ENCODE measurements around the gene SERPINA7.

The SERPINA7 gene

GRCh38 chrX:106038625-106039024 is at the start of gene SERPINA7:
Gene SERPINA7, minus strand, starts transcription at chrX:106038727. Its CDS starts 1,669 bp downstream, at chrX:106037058.
- no peak for TF ChIP-seq GATA2 (IDR thresholded peaks at IDR 0.05; ENCODE audit: low read depth, low read length)
- no peak for TF ChIP-seq GATA3 (IDR thresholded peaks at IDR 0.05; ENCODE audit: low read depth, low read length)

- TF ChIP-seq GATA3 (IDR thresholded peaks at IDR 0.05; ENCODE audit: low read depth, low read length) (no peak), GATA2 (IDR thresholded peaks at IDR 0.05; ENCODE audit: low read depth, low read length) (no peak)
These were observed 30.5 kb upstream of the SERPINA7 start for GRCh38 chrX:106069048-106069447.

- TF ChIP-seq GATA2 (IDR thresholded peaks at IDR 0.05; ENCODE audit: low read depth, low read length) (no peak), GATA3 (IDR thresholded peaks at IDR 0.05; ENCODE audit: low read depth, low read length) (no peak)
These were observed 11.5 kb upstream of the SERPINA7 start for GRCh38 chrX:106050054-106050453.

DNA sequence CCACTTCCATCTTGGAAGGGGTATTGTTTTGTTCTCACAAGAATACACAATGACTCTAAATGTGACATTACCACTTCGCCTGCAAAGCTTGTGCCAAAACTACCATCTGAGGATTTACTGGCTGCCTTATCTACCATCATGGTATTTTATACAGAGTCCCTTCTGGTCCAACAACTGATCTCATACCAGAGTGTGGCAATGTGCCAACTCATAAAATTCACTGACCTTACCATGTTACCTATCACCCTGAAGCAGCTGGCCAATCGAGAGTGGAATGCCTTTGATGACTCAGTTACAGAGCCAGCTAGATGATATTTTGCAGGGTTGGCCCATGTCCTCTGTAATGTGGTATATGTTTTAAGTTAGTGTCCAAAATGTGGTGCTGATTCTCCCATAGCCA is 3.8 kb upstream of the SERPINA7 start:
- TF ChIP-seq GATA2 (IDR thresholded peaks at IDR 0.05; ENCODE audit: low read depth, low read length) (no peak), GATA3 (IDR thresholded peaks at IDR 0.05; ENCODE audit: low read depth, low read length) (no peak)

DNA sequence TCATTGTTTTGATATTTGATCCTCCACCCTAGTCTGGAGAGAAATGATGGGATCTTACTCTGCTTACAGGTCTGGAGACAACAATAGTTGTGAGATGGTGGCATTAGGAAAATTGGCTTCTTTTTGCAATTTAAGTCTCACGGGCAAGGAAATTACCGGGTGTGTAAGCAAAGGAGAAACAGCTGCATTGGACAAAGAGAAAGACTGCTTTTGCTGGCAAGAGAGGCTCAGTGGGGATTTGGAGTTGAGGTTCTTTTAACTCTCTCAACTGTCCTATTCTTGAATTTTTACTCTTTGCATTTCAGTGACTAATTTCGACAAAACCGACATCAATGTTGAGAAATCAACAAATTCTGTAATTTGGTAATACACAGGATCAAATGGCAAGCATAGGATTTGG is 2.3 kb upstream of the SERPINA7 start:
- TF ChIP-seq GATA2 (IDR thresholded peaks at IDR 0.05; ENCODE audit: low read depth, low read length) (no peak), GATA3 (IDR thresholded peaks at IDR 0.05; ENCODE audit: low read depth, low read length) (no peak)

- TF ChIP-seq GATA3 (IDR thresholded peaks at IDR 0.05; ENCODE audit: low read depth, low read length) (no peak), GATA2 (IDR thresholded peaks at IDR 0.05; ENCODE audit: low read depth, low read length) (no peak)
These were observed 1.4 kb upstream of the SERPINA7 start for GRCh38 chrX:106039920-106040319.

- TF ChIP-seq GATA3 (IDR thresholded peaks at IDR 0.05; ENCODE audit: low read depth, low read length), result no peak
- TF ChIP-seq GATA2 (IDR thresholded peaks at IDR 0.05; ENCODE audit: low read depth, low read length), result no peak
These were observed 573 bp downstream of the SERPINA7 start for GRCh38 chrX:106037835-106038473.

- TF ChIP-seq GATA3 (IDR thresholded peaks at IDR 0.05; ENCODE audit: low read depth, low read length), result no peak
- no peak for TF ChIP-seq GATA2 (IDR thresholded peaks at IDR 0.05; ENCODE audit: low read depth, low read length)
These were observed 1.8 kb downstream of the SERPINA7 start for GRCh38 chrX:106036716-106037115.

DNA sequence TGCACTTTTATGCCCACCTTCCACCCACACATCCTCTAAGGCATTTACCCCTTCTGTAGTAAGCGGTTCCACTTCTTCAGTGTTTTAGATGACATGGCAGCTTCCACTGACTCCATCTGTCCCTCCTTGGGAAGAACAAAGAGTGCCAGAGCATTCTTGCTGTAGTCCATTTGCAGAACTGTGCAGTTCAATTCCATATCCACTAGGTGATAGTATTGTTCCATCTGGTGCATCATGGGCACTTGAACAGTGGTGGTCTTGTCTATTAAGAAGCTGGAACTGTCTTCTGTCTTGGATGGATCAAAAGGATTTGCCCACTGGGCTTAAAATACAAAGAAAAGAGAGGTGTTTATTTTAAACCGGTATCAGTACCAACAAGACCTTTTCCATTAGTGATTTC is 3.5 kb downstream of the SERPINA7 start:
- TF ChIP-seq GATA2 (IDR thresholded peaks at IDR 0.05; ENCODE audit: low read depth, low read length) (no peak), GATA3 (IDR thresholded peaks at IDR 0.05; ENCODE audit: low read depth, low read length) (no peak)

DNA sequence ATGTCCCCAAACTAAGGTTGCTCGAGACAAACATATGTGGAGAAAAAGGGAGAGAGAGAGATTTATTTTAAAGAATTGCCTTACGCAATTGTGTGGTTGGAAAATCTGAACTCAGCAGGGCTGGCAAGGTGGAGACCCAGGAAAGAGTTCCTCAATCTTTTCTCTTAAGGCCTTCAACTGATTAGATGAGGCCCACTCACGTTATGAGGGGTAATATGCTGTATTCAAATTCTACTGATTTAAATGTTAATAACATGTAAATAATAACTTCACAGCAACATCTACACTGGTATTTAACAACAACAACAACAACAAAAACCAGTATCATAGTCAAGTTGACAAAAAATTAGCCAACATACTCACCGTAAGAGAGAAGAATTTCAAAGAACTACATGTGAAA is 14.6 kb downstream of the SERPINA7 start:
- TF ChIP-seq GATA2 (IDR thresholded peaks at IDR 0.05; ENCODE audit: low read depth, low read length) (no peak), GATA3 (IDR thresholded peaks at IDR 0.05; ENCODE audit: low read depth, low read length) (no peak)

GRCh38 chrX:106022238-106022637 is 16.3 kb downstream of the SERPINA7 start:
- no peak for TF ChIP-seq GATA3 (IDR thresholded peaks at IDR 0.05; ENCODE audit: low read depth, low read length)

DNA sequence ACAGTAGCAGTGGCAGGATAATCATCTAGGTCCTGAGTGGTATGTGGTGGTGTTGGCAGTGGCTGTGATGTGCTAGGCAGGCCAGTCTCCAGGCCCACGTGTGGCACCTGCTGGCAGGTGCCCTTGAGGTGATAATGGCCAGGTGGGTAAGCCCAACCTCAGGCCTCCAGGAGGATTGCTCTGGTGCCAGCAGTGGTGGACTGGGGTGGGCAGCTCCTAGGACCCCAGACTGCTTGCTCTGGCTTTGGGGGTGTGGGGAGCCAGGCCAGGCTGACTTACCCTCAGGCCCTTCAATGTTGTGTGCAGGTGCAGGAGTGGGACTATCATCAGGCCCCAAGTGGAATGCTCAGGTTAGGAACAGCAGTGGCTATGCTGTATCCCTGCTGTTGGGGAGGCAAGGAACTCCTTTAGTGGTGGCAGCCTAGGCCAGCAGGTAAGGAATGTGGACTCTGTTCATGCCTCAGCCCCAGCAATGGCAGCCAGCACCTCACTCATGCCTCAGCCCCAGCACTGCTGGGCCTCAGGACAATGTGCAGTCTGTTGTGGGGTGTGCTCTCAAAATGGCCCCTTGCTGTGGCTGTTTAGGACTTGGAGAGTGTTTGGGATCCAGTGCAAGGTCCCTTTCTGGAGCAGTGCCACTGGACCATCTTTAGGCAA is 24.3 kb downstream of the SERPINA7 start:
- TF ChIP-seq GATA2 (IDR thresholded peaks at IDR 0.05; ENCODE audit: low read depth, low read length) (no peak), GATA3 (IDR thresholded peaks at IDR 0.05; ENCODE audit: low read depth, low read length) (no peak)

DNA sequence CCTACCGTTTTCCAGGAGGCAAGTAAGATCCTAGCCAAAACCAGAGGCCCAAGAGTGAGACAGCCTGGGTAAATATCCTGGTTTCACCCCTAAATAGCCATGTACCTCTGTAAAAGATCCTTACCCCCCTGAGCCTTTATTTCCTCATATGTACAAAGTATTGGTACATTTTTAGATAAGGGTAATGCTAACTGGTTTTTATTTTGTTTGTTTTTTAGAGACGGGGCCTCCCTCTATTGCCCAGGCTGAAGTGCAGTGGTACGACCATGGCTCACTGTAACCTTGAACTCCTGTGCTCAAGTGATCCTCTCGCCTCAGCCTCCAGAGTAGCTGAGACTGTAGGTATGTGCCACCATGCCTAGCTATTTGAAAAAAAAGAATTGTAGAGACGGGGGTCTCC is 29.4 kb downstream of the SERPINA7 start:
- TF ChIP-seq GATA2 (IDR thresholded peaks at IDR 0.05; ENCODE audit: low read depth, low read length), result no peak
- no peak for TF ChIP-seq GATA3 (IDR thresholded peaks at IDR 0.05; ENCODE audit: low read depth, low read length)

- TF ChIP-seq GATA2 (IDR thresholded peaks at IDR 0.05; ENCODE audit: low read depth, low read length) (no peak), GATA3 (IDR thresholded peaks at IDR 0.05; ENCODE audit: low read depth, low read length) (no peak)
These were observed 30.7 kb downstream of the SERPINA7 start for GRCh38 chrX:106007815-106008214.

DNA sequence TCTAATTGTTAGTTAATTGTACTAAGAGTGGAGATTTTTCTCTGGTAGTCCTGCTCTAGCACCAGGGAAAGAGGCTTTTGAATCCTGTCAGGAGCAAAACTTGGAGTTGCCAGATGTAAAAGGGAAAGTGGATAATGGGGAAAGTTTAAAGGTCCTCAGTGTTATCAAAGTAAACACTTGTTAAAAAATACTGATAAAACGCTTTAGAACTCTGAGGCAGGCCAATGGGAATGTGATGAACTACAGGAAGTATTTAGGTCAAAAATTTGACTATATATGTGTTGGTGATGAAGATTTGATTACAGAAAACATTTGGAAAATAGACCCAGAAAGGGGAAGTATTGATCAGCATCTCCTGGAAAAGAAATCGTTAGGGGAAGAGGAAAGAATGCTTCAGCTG is 32.8 kb downstream of the SERPINA7 start:
- TF ChIP-seq GATA3 (IDR thresholded peaks at IDR 0.05; ENCODE audit: low read depth, low read length) (no peak), GATA2 (IDR thresholded peaks at IDR 0.05; ENCODE audit: low read depth, low read length) (no peak)

All from SH-SY5Y (cell line).